ENCODE results near the gene NSMCE4A. TPM values are rescaled to one million over a fixed set of nuclear protein-coding genes. Genes with fewer than 3 reads are reported as not detected.

Gene NSMCE4A
- total and polyA plus RNA-seq, 2 of the 8 experiments (the other 6 are each of a cell fraction or from before 2014, with no cell fraction given): 48.6 to 66.0 TPM

DNA sequence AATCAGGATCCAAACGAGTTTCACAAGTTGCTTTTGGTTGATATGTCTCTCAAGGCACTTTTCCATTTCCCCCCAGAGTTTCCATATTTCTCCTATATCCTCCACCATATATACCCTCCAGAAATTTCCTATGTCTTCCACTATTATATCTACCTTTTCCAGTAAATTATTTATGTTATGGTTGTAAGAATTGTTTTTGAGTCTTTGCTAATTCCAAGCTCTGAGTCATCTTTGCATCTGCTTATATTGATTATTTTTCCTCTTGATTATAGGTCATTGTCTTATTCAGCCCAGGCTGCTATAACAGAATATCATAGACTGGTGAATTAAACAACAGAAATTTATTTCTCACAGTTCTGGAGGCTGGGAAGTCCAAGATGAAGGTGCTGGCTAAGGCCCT lies 26.7 kb upstream of the NSMCE4A start (continued):
- no peak for TF ChIP-seq SIRT6 (IDR thresholded peaks at IDR 0.05; ENCODE audit: low read length)
- TF ChIP-seq ZNF274 (IDR thresholded peaks at IDR 0.05; ENCODE audit: borderline replicate concordance, extremely low read depth, low read length): no peak
- TF ChIP-seq E2F6 (IDR thresholded peaks at IDR 0.05): no peak
- no peak for TF ChIP-seq EZH2 (IDR thresholded peaks at IDR 0.05; ENCODE audit: low read depth, low read length, severe bottlenecking)
- no peak for TF ChIP-seq SRF (IDR thresholded peaks at IDR 0.05; ENCODE audit: low read depth, low read length)

Data from H1 (cell line).